Activated CD4-positive, alpha-beta memory T cell treated with anti-CD3 and anti-CD28 coated beads for 36 hours (primary cell): ENCODE results near the gene SPATA33. TPM values are rescaled to one million over a fixed set of nuclear protein-coding genes. Genes with fewer than 3 reads are reported as not detected.
"Not testable (repeated sequence)": the region's sequence is repeated elsewhere in the genome, so short reads cannot be mapped to it uniquely, and the experiment has no call there.

ENCODE experiments used
- CTCF ChIA-PET: fragments of 350-600 bp; sonication (Branson Sonifier 250); formaldehyde crosslinking; loops from one replicate; lab custom pipeline; 2021; ENCODE audit warnings: antibody characterized with exemption, inconsistent platforms; lab: Charles Lee
- POLR2A ChIA-PET: fragments of 350-600 bp; sonication (Branson Sonifier 250); formaldehyde crosslinking; loops from one replicate; lab custom pipeline; 2021; ENCODE audit warnings: antibody characterized with exemption; lab: Charles Lee
- DNase-seq: peaks from one replicate; pipeline ENCODE4 v3.0.0-alpha.2; 2020
- H3K27ac Mint-ChIP-seq: one replicate; pipeline ENCODE4 v1.8.0; 2021; ENCODE audit warnings: mixed read lengths
- H3K27me3 Mint-ChIP-seq: one replicate; pipeline ENCODE4 v1.8.0; 2021; ENCODE audit warnings: mixed read lengths
- H3K36me3 Mint-ChIP-seq: one replicate; pipeline ENCODE4 v1.8.0; 2021; ENCODE audit warnings: mixed read lengths
- H3K4me1 Mint-ChIP-seq: one replicate; pipeline ENCODE4 v1.8.0; 2021; ENCODE audit warnings: low read depth, mixed read lengths
- H3K4me3 Mint-ChIP-seq: one replicate; pipeline ENCODE4 v1.8.0; 2021; ENCODE audit warnings: mild to moderate bottlenecking, mixed read lengths
- H3K9me3 Mint-ChIP-seq: one replicate; pipeline ENCODE4 v1.8.0; 2021; ENCODE audit warnings: mixed read lengths
- intact Hi-C: fragments of 100-400 bp; cut with micrococcal nuclease; formaldehyde crosslinking; loops from one replicate; pipeline ENCODE4 v1.15.1; 2023
- total RNA-seq, 2 experiments: library from RNA; stranded (reverse); gene quantifications; one replicate each; pipeline ENCODE4 v1.2.3, GENCODE V29; 2021

SPATA33 gene
- total RNA-seq, 2 experiments from 2014 or later, result 7.1 to 10.1 TPM

DNA sequence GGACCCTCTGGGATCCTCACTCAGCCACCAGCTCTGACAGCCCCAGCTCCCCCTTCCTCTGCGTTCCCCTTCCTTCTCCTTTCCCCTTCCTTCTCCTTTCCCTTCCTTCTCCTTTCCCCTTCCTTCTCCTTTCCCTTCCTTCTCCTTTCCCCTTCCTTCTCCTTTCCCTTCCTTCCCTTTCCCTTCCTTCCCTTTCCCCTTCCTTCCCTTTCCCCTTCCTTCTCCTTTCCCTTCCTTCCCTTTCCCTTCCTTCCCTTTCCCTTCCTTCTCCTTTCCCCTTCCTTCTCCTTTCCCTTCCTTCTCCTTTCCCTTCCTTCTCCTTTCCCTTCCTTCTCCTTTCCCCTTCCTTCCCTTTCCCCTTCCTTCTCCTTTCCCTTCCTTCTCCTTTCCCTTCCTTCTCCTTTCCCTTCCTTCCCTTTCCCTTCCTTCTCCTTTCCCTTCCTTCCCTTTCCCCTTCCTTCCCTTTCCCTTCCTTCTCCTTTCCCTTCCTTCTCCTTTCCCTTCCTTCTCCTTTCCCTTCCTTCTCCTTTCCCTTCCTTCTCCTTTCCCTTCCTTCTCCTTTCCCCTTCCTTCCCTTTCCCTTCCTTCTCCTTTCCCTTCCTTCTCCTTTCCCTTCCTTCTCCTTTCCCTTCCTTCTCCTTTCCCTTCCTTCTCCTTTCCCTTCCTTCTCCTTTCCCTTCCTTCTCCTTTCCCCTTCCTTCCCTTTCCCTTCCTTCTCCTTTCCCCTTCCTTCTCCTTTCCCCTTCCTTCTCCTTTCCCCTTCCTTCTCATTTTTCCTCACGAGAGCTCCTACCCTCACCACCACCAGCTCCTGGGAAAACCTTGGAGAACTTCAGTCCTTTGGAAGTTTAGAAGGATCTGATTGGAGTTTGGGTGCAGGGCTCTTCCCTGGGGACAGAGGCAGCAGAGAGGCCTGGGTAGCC, 22.9 kb upstream of the SPATA33 start:
- intact Hi-C loops, H3K36me3 Mint-ChIP-seq, CTCF ChIA-PET, H3K4me1 Mint-ChIP-seq, H3K27ac Mint-ChIP-seq, H3K9me3 Mint-ChIP-seq, H3K27me3 Mint-ChIP-seq, H3K4me3 Mint-ChIP-seq, DNase-seq: not testable (repeated sequence)
- POLR2A ChIA-PET, result interaction anchor here (0.7 kb wide), 1 partner anchor 66 kb away, joined by 4 read pairs; no protein-coding TSS in a partner anchor

DNA sequence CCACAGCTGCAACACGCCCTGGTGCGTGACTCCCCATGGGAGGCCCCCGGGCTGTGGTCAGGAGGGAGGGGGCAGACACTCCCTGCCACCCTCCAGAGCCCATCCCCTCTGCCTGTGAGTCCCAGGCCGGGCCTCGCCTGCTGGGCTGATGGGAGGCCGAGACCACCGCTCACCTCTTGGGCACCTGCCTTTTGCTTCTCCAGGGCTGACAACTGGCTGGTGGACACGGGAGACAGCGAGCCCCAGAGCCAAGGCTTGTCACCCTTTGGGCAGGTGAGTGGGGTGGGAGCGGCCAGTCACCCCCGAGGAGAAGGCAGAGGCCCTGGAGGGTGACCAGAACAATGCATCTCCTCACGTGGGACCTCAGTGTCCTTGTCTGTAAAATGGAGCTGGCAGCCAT, 21.0 kb upstream of the SPATA33 start:
- Mint-ChIP-seq H3K4me1 (peaks cover 9% of the 10 kb centered on the region), H3K27me3 (no peaks in the 10 kb centered on the region), H3K36me3 (no peaks in the 10 kb centered on the region), H3K9me3 (no peaks in the 10 kb centered on the region), H3K27ac (no peak overlapping the region), H3K4me3 (no peak overlapping the region)
- intact Hi-C loops, result no loop called here
- POLR2A ChIA-PET, result no interaction called here
- CTCF ChIA-PET, result interaction anchor here (0.5 kb wide), 1 partner anchor 370 kb away, joined by 3 read pairs; no protein-coding TSS in a partner anchor
- DNase-seq, result no peak

DNA sequence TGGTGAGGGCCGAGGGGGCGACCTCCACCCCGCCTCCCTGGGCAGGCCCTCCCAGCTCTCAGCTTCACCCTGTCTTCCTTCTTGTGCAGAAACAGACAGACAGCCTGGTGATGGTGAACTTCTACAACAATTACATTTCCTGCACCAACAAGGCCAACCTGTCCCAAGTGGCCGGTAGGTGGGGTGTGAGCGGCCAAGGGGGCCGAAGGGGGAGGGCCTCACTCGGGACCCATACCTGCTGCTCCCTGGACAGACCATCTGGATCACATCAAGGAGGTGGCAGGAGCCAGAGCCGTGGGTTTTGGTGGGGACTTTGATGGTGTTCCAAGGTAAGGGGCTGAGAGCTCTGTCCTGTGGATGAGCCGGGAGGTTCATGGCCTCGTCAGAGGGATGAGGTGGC, 20.3 kb upstream of the SPATA33 start:
- Mint-ChIP-seq H3K36me3 (no peaks in the 10 kb centered on the region), H3K9me3 (no peaks in the 10 kb centered on the region), H3K27me3 (no peaks in the 10 kb centered on the region), H3K4me3 (no peak overlapping the region), H3K27ac (no peak overlapping the region), H3K4me1 (peaks cover 9% of the 10 kb centered on the region)
- no peak for DNase-seq
- ChIA-PET POLR2A (no interaction called here), CTCF (no interaction called here)
- intact Hi-C loops, result no loop called here

DNA sequence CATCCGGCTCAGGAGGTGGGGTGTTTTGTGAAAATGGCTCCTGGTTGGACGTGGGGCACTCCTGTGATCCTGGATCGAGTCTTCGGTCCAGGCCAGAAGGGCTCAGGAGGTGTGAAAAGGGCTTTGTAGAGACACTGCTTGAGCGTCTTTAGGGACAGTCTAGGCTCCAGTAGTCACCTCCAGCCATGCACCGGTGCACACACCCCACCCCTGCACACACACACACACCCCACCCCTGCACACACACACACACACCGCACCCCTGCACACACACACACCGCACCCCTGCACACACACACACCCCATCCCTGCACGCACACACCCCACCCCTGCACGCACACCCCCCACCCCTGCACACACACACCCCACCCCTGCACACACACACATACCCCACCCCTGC, 19.2 kb upstream of the SPATA33 start:
- intact Hi-C loops, result no loop called here
- no peaks in the 10 kb centered on the region for H3K9me3 Mint-ChIP-seq
- POLR2A ChIA-PET, result no interaction called here

DNA sequence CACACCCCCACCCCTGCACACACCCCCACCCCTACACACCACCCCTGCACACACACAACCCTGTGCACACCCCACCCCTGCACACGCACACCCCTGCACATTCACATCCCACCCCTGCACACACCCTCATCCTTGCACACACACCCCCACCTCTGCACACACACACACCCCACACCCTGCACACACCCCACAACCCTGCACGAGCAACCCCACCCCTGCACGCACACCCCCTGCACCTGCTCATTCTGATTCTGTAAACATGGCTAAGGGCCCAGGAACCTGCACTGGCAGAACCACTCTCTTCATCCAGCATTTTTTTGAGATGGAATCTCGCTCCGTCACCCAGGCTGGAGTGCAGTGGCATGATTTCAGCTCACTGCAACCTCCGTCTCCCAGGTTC, 18.3 kb upstream of the SPATA33 start:
- POLR2A ChIA-PET, result no interaction called here

More for the DNA sequence above, 19.2 kb upstream of the SPATA33 start:
- Mint-ChIP-seq H3K27ac (no peak overlapping the region), H3K4me1 (peaks cover 9% of the 10 kb centered on the region), H3K4me3 (no peak overlapping the region), H3K27me3 (no peaks in the 10 kb centered on the region), H3K36me3 (no peaks in the 10 kb centered on the region)
- CTCF ChIA-PET, result no interaction called here
- DNase-seq, result no peak

DNA sequence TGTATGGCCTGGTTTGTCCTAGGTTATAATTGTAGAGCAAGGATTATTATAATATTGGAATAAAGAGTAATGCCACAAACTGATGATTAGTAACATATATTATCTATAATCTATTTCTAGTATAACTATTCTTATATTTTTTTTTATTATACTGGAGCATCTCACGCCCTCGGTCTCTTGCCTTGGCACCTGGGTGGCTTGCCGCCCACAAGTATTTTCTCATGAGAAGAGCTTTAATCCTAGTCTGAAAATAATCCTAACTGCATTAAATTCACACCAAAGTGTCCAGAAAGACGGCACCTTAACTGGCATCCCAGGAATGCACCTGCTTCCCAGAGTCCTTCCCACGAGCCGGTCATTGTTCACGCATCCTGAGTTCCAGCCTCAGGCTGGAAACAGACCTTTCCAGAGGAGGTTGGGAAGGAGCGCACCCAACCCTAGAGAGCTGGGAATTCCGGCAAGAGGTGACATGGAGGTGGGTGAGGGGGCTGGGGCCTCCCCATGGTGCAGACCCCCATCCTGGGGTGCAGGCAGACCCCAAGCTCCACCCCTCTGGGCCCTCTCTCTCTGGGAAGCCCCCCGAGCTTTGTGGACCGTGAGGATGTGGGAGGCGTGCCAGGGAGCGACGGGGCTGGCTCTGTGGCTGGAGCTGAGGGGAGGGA, 16.0 kb upstream of the SPATA33 start:
- peaks cover 9% of the 10 kb centered on the region for H3K4me1 Mint-ChIP-seq
- H3K4me3 Mint-ChIP-seq, result no peak overlapping the region
- H3K36me3 Mint-ChIP-seq, result peaks cover 12% of the 10 kb centered on the region
- DNase-seq, result no peak
- POLR2A ChIA-PET, result no interaction called here
- intact Hi-C loops, result loop anchor here (2.0 to 5.0 kb wide), 2 partner anchors 39 to 67 kb away; partner anchors contain the start of gene CPNE7
- CTCF ChIA-PET, result interaction anchor here (0.7 to 1.7 kb wide), 15 partner anchors 9 to 298 kb away, joined by 3 to 8 read pairs (median 3); partner anchors contain the start of genes CHMP1A, CPNE7 and SPATA33
- H3K27me3 Mint-ChIP-seq, result no peaks in the 10 kb centered on the region
- H3K9me3 Mint-ChIP-seq, result no peaks in the 10 kb centered on the region
- no peak overlapping the region for H3K27ac Mint-ChIP-seq

More for the DNA sequence above, 18.3 kb upstream of the SPATA33 start:
- Mint-ChIP-seq H3K36me3 (no peaks in the 10 kb centered on the region), H3K4me3 (no peak overlapping the region), H3K27ac (no peak overlapping the region), H3K9me3 (no peaks in the 10 kb centered on the region), H3K4me1 (peaks cover 9% of the 10 kb centered on the region), H3K27me3 (no peaks in the 10 kb centered on the region)
- intact Hi-C loops, result no loop called here
- no peak for DNase-seq
- CTCF ChIA-PET, result no interaction called here

DNA sequence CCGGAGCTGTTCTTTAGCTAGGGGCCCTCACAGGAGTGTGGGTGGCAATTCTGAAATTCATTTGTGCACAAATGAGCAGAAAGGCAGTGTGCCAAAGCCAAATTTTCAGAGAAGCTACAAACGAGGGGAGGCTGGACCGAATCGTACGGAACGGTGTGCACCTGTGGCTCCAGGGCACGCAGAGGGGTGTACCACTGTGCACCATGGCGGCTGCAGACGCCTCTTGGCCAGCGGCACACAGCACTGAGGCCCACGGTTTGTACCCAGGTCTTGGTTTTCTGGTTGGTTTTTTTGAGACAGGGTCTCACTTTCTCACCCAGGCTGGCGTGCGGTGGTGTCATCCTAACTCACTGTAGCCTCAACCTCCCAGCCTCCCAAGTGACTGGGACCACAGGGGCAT, 15.1 kb upstream of the SPATA33 start:
- H3K4me3 Mint-ChIP-seq, result no peak overlapping the region
- no peaks in the 10 kb centered on the region for H3K9me3 Mint-ChIP-seq
- no peak for DNase-seq
- no peaks in the 10 kb centered on the region for H3K27me3 Mint-ChIP-seq
- CTCF ChIA-PET, result interaction anchor here (1.4 to 1.7 kb wide), 2 partner anchors 10 to 26 kb away, joined by 3 to 4 read pairs; no protein-coding TSS in a partner anchor
- intact Hi-C loops, result loop anchor here (5.0 kb wide), 1 partner anchor 40 kb away; no protein-coding TSS in a partner anchor
- no peak overlapping the region for H3K27ac Mint-ChIP-seq
- POLR2A ChIA-PET, result no interaction called here
- H3K4me1 Mint-ChIP-seq, result peaks cover 9% of the 10 kb centered on the region
- peaks cover 16% of the 10 kb centered on the region for H3K36me3 Mint-ChIP-seq

DNA sequence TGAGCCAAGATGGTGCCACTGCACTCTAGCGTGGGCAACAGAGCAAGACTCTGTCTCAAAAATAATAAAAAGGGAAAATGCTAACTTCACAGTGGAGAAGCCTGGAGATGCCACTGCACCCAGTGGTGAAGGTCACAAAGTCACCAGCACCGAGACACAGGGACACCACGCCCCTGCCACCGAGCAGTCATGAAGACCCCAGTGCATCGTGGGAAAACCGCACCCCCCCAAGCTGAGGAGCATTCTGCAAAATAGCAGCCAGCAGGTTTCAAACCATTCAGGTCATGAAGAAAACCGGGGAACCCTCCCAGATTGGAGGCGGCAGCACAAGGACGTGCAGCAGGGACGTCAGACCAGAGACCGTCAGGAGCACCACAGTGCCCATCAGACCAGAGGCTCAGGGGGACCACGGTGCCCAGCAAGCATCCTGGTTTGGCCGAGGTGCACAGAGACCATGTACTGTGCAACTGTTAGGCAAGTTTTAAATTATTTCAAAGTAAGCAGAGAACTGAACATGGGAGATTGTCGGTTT, 13.8 kb upstream of the SPATA33 start:
- ChIA-PET CTCF (interaction anchor here (1.0 kb wide), 1 partner anchor 70 kb away, joined by 3 read pairs; no protein-coding TSS in a partner anchor), POLR2A (no interaction called here)
- no peak overlapping the region for H3K27ac Mint-ChIP-seq
- no peak overlapping the region for H3K4me3 Mint-ChIP-seq
- H3K9me3 Mint-ChIP-seq, result no peaks in the 10 kb centered on the region
- H3K36me3 Mint-ChIP-seq, result peaks cover 19% of the 10 kb centered on the region
- no peaks in the 10 kb centered on the region for H3K27me3 Mint-ChIP-seq
- intact Hi-C loops, result loop anchor here (5.0 kb wide), 1 partner anchor 42 kb away; no protein-coding TSS in a partner anchor
- DNase-seq, result no peak
- peaks cover 9% of the 10 kb centered on the region for H3K4me1 Mint-ChIP-seq

DNA sequence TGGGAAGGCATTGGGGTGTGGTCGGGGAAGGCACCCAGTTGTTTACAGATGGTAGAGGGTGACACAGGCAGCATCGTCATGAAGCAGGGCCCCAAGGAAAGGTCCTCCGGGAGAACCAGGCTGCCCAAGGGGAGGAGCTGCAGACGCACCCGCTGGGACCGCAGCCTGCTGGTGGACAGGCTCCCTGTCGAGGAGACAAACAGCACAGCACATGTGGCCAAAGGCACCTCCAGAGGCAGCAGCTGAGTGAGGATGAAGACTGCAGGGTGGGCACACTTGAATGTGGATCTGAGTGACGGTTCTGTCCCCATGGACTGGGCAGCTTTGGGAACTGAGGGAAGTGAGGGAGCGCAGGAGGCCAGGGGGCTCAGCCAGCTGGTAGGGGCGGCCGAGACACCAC, 12.5 kb upstream of the SPATA33 start:
- Mint-ChIP-seq H3K36me3 (peaks cover 24% of the 10 kb centered on the region), H3K4me1 (peaks cover 9% of the 10 kb centered on the region), H3K27ac (no peak overlapping the region), H3K9me3 (no peaks in the 10 kb centered on the region), H3K27me3 (no peaks in the 10 kb centered on the region), H3K4me3 (no peak overlapping the region)
- no peak for DNase-seq
- POLR2A ChIA-PET, result no interaction called here
- CTCF ChIA-PET, result no interaction called here
- intact Hi-C loops, result no loop called here

DNA sequence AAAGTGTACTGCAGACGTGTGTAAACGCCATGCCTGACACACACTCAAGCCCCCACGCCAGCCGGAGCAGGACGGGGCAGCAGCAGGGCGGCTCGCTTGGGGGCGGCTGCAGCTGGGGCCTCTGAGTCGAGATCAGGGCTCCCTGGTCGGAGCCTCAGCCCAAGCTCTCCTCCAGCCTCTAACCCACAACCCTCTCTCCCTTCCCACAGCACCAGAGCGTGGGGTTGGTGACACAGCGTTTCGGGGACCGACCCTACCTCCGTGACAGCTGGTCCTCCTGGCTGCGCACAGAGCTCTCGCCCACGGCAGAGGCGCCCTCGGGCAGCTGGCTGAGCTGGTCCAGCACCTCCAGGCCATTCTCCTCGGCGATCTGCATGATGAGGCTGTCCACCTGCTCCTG, 11.4 kb upstream of the SPATA33 start:
- peaks cover 2% of the 10 kb centered on the region for H3K4me1 Mint-ChIP-seq
- CTCF ChIA-PET, result no interaction called here
- POLR2A ChIA-PET, result no interaction called here
- no peaks in the 10 kb centered on the region for H3K27me3 Mint-ChIP-seq
- H3K36me3 Mint-ChIP-seq, result peaks cover 25% of the 10 kb centered on the region
- no peak for DNase-seq
- H3K4me3 Mint-ChIP-seq, result no peak overlapping the region
- intact Hi-C loops, result no loop called here
- H3K9me3 Mint-ChIP-seq, result no peaks in the 10 kb centered on the region
- H3K27ac Mint-ChIP-seq, result no peak overlapping the region

DNA sequence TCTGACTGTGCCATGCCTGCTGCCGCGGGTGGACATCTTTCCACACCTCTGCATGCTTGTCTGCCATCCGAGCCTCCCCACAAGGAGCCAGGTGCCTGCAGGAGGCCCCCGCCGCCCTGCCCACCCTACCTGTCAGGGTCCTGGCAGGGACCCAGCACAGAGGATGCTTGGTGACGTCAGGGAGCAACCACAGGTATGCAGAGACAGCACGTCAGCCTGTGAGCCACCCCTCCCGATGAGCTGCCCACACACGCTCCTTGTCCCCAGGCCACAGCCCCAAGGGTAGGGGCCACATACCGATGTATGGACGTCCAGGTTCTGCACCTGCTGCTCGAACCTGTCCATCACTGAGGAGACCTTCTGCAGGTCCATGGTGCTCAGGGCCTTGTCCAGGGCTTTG, 10.7 kb upstream of the SPATA33 start:
- Mint-ChIP-seq H3K4me1 (no peaks in the 10 kb centered on the region), H3K4me3 (no peak overlapping the region), H3K27me3 (no peaks in the 10 kb centered on the region), H3K36me3 (peaks cover 25% of the 10 kb centered on the region), H3K9me3 (no peaks in the 10 kb centered on the region), H3K27ac (no peak overlapping the region)
- ChIA-PET CTCF (no interaction called here), POLR2A (no interaction called here)
- DNase-seq, result no peak
- intact Hi-C loops, result no loop called here

DNA sequence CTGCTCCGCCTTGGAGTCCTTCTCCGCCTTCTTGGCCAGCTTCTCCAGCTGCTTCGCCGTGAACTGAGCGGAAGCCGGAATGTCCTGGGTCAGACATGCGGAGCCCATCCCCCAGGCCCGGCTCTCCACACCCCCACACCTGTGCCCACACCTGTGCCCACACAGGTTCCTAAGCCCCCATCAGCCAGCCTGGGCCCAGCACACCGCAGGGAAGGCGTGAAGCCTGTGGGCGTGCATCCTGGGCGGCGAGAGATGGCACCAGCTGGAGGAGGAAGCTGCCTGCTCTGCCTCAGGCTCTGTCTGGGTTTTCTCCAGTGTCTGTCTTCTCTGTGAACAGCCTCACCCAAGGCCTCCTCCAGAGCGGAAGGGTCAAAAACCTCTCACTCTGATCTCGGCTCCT, 6.1 kb upstream of the SPATA33 start:
- no peak overlapping the region for H3K4me3 Mint-ChIP-seq
- no peaks in the 10 kb centered on the region for H3K9me3 Mint-ChIP-seq
- H3K27ac Mint-ChIP-seq, result no peak overlapping the region
- DNase-seq, result no peak
- intact Hi-C loops, result no loop called here
- H3K27me3 Mint-ChIP-seq, result no peaks in the 10 kb centered on the region
- peaks cover 18% of the 10 kb centered on the region for H3K4me1 Mint-ChIP-seq
- peaks cover 17% of the 10 kb centered on the region for H3K36me3 Mint-ChIP-seq
- ChIA-PET POLR2A (no interaction called here), CTCF (interaction anchor here (2.1 kb wide), 1 partner anchor 11 kb away, joined by 6 read pairs; no protein-coding TSS in a partner anchor)
